Dedifferentiated amniotic fluid mesenchymal stem cell (primary cell): ENCODE results near the gene HIPK4.
"Not testable (repeated sequence)": the region's sequence is repeated elsewhere in the genome, so short reads cannot be mapped to it uniquely, and the experiment has no call there.

Experiments used
- DNase-seq: peaks from one replicate; pipeline ENCODE4 v3.0.0-alpha.2; 2016; ENCODE audit errors: extremely low spot score

HIPK4 gene

GRCh38 chr19:40392894-40393517 is 3.0 kb upstream of the HIPK4 start:
- DNase-seq = no peak

GRCh38 chr19:40392123-40392522 is 2.1 kb upstream of the HIPK4 start:
- DNase-seq = no peak

GRCh38 chr19:40389404-40390083 is 437 bp downstream of the HIPK4 start:
- DNase-seq = no peak

GRCh38 chr19:40388481-40388880 is 1.5 kb downstream of the HIPK4 start:
- no peak for DNase-seq

GRCh38 chr19:40387155-40387554 is 2.8 kb downstream of the HIPK4 start:
- DNase-seq = no peak

- no peak for DNase-seq
Observed at GRCh38 chr19:40383668-40384248, 6.2 kb downstream of the HIPK4 start.

GRCh38 chr19:40381321-40381720 is 8.7 kb downstream of the HIPK4 start:
- no peak for DNase-seq

- no peak for DNase-seq
Observed at GRCh38 chr19:40380199-40381037, 9.6 kb downstream of the HIPK4 start.

- no peak for DNase-seq
Observed at GRCh38 chr19:40379446-40380198, 10.4 kb downstream of the HIPK4 start.

- no peak for DNase-seq
Observed at GRCh38 chr19:40378509-40378908, 11.5 kb downstream of the HIPK4 start.

- no peak for DNase-seq
Observed at GRCh38 chr19:40377876-40378385, 12.1 kb downstream of the HIPK4 start.

GRCh38 chr19:40376286-40376862 is 13.6 kb downstream of the HIPK4 start:
- no peak for DNase-seq

GRCh38 chr19:40374084-40374483 is 15.9 kb downstream of the HIPK4 start:
- no peak for DNase-seq

GRCh38 chr19:40371802-40372122 is 18.2 kb downstream of the HIPK4 start:
- DNase-seq = no peak

- no peak for DNase-seq
Observed at GRCh38 chr19:40370997-40371801, 18.8 kb downstream of the HIPK4 start.

- DNase-seq = not testable (repeated sequence)
Observed at GRCh38 chr19:40370253-40370652, 19.7 kb downstream of the HIPK4 start.

GRCh38 chr19:40369797-40370196 is 20.2 kb downstream of the HIPK4 start:
- no peak for DNase-seq

- no peak for DNase-seq
Observed at GRCh38 chr19:40367577-40368434, 22.2 kb downstream of the HIPK4 start.
